ENCODE results near the gene DAO.

GRCh38 chr12:108847705-108848104, 32.2 kb upstream of the DAO start:
- TF ChIP-seq EP300 (IDR thresholded peaks at IDR 0.05; ENCODE audit: borderline replicate concordance in 1 of 2, low read depth in 1 of 2, low read length in 1 of 2), result no peak
- TF ChIP-seq MAX (IDR thresholded peaks at IDR 0.05; ENCODE audit: low read depth), result no peak
- TF ChIP-seq EZH2phosphoT487 (IDR thresholded peaks at IDR 0.05; ENCODE audit: borderline replicate concordance, low read depth), result no peak
- no peak for TF ChIP-seq RCOR1 (IDR thresholded peaks at IDR 0.05; ENCODE audit: low read length)
- TF ChIP-seq TCF12 (IDR thresholded peaks at IDR 0.05), result no peak
